GM10847 (cell line): ENCODE data around the gene CHD6.

Source experiments
- POLR2A ChIP-seq: IDR thresholded peaks from 2 replicates; pipeline ENCODE4 v1.6.1; 2011; ENCODE audit not compliant: insufficient read length; ENCODE audit errors: extremely low read depth

CHD6 gene

GRCh38 chr20:41427833-41428232, 190.3 kb downstream of the CHD6 start:
- no peak for TF ChIP-seq POLR2A

GRCh38 chr20:41426976-41427375, 191.2 kb downstream of the CHD6 start:
- TF ChIP-seq POLR2A, result no peak

GRCh38 chr20:41426086-41426830, 191.9 kb downstream of the CHD6 start:
- TF ChIP-seq POLR2A, result no peak

- no peak for TF ChIP-seq POLR2A
Measured at GRCh38 chr20:41425180-41425884, 192.8 kb downstream of the CHD6 start.

GRCh38 chr20:41424546-41424945, 193.6 kb downstream of the CHD6 start:
- TF ChIP-seq POLR2A, result no peak

GRCh38 chr20:41424011-41424410, 194.2 kb downstream of the CHD6 start:
- TF ChIP-seq POLR2A, result no peak

GRCh38 chr20:41422953-41423352, 195.2 kb downstream of the CHD6 start:
- TF ChIP-seq POLR2A, result no peak

- TF ChIP-seq POLR2A, result no peak
Measured at GRCh38 chr20:41418739-41419293, 199.4 kb downstream of the CHD6 start.

GRCh38 chr20:41418031-41418430, 200.1 kb downstream of the CHD6 start:
- TF ChIP-seq POLR2A, result no peak

GRCh38 chr20:41415191-41415590, 203.0 kb downstream of the CHD6 start:
- no peak for TF ChIP-seq POLR2A

GRCh38 chr20:41413169-41413568, 205.0 kb downstream of the CHD6 start:
- TF ChIP-seq POLR2A, result no peak

GRCh38 chr20:41412324-41413120, 205.7 kb downstream of the CHD6 start:
- TF ChIP-seq POLR2A, result no peak

GRCh38 chr20:41411391-41411847, 206.8 kb downstream of the CHD6 start:
- TF ChIP-seq POLR2A, result no peak

- no peak for TF ChIP-seq POLR2A
Measured at GRCh38 chr20:41408986-41409385, 209.2 kb downstream of the CHD6 start.

GRCh38 chr20:41408156-41408794, 209.9 kb downstream of the CHD6 start:
- TF ChIP-seq POLR2A, result no peak

GRCh38 chr20:41407607-41408006, 210.6 kb downstream of the CHD6 start:
- TF ChIP-seq POLR2A, result no peak
